A673 (cell line): ENCODE data around the gene NAXD.

Experiments
- EZH2 ChIP-seq: fragments of 200-600 bp; sonication (generic); IDR thresholded peaks from 2 replicates; pipeline ENCODE4 v1.6.1; 2017; ENCODE audit warnings: borderline replicate concordance, low read depth, mild to moderate bottlenecking, mixed read lengths, antibody characterized with exemption, low read length; ENCODE audit not compliant: poor library complexity, severe bottlenecking
- TF ChIP-seq, protein P1 (sequence below): fragments of 300-800, 200-600 bp; sonication (generic); conservative IDR thresholded peaks from 2 replicates; pipeline ENCODE4 v1.5.1; 2017; ENCODE audit warnings: low read depth, mild to moderate bottlenecking, antibody characterized with exemption, low read length, moderate library complexity, mixed read lengths

DNA sequence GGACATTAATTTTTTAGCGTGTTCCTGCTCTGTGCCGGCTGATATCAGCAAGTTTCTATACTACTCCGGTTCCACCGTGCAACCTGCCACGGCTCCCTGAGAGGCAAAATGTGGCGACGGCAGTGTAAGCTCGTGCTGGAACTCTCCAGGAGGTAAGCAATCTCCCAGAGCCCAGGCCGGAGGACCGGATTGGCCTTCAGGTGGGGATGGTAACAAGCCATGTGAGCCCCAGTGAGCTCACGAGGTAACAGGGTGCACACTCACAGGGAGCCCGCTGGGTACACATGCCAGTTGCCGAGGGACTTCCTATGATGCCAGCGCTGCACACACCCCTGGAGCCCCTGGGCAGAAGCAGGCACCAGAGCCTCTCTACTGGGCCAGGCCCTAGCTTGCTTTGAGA, 38.5 kb downstream of the NAXD start:
- TF ChIP-seq, protein P1, sequence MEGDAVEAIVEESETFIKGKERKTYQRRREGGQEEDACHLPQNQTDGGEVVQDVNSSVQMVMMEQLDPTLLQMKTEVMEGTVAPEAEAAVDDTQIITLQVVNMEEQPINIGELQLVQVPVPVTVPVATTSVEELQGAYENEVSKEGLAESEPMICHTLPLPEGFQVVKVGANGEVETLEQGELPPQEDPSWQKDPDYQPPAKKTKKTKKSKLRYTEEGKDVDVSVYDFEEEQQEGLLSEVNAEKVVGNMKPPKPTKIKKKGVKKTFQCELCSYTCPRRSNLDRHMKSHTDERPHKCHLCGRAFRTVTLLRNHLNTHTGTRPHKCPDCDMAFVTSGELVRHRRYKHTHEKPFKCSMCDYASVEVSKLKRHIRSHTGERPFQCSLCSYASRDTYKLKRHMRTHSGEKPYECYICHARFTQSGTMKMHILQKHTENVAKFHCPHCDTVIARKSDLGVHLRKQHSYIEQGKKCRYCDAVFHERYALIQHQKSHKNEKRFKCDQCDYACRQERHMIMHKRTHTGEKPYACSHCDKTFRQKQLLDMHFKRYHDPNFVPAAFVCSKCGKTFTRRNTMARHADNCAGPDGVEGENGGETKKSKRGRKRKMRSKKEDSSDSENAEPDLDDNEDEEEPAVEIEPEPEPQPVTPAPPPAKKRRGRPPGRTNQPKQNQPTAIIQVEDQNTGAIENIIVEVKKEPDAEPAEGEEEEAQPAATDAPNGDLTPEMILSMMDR: no peak
- no peak for TF ChIP-seq EZH2
